Suprapubic skin (tissue), 4 donors: ENCODE measurements around the gene ZNF512B.

Experiments
- CTCF ChIP-seq, 2 donors: fragments of 200-600 bp in 1 of 2; fragments of 450-650 bp in 1 of 2; sonication (generic) in 1 of 2; IDR thresholded peaks; one replicate each; pipeline ENCODE4 v1.5.1; 2016 to 2019; ENCODE audit warnings: antibody characterized with exemption in 2 of 2, mild to moderate bottlenecking in 1 of 2, moderate library complexity in 1 of 2
- EP300 ChIP-seq: sonication (generic); formaldehyde crosslinking; IDR thresholded peaks from one replicate; pipeline ENCODE4 v1.6.1; 2017; ENCODE audit warnings: antibody characterized with exemption
- POLR2A ChIP-seq, 2 donors: fragments of 450-650 bp; IDR thresholded peaks; one replicate each; pipeline ENCODE4 v1.6.1; 2017; ENCODE audit warnings: antibody characterized with exemption in 2 of 2, mild to moderate bottlenecking in 2 of 2, moderate library complexity in 2 of 2
- POLR2AphosphoS5 ChIP-seq, 3 donors: sonication (generic); formaldehyde crosslinking; IDR thresholded peaks; one replicate each; pipeline ENCODE4 v1.6.1; 2017; ENCODE audit warnings: antibody characterized with exemption in 3 of 3

DNA sequence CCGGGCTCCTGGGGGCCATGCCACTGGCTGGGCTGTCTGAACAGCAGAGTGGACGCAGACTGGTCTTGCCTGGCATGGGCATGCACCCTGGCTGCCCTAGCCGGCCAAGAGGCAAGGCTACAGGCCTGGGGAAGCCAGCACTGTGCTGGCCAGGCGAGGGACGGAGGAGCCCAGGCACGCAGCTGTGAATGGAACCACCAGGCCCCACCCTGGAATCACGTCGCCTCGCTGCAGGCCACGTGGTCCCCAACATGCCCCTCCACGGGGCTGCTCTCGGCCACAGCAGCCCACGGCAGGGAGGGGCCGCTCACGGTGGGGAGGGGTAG lies 17.6 kb downstream of the ZNF512B start:
- TF ChIP-seq POLR2AphosphoS5 (IDR thresholded peaks at IDR 0.05) = no peak
- TF ChIP-seq CTCF (IDR thresholded peaks at IDR 0.05) = no peak
- TF ChIP-seq POLR2A (IDR thresholded peaks at IDR 0.05) = no peak
- TF ChIP-seq EP300 = no peak
